GM12874 (cell line): ENCODE results near the gene LPCAT4.

Source experiments
- TF ChIP-seq, protein P1 (sequence below): IDR thresholded peaks from 2 replicates; pipeline ENCODE4 v1.5.1; 2011; ENCODE audit warnings: low read depth, mild to moderate bottlenecking, control low read depth, low read length, moderate library complexity; ENCODE audit not compliant: insufficient read depth

The LPCAT4 gene

DNA sequence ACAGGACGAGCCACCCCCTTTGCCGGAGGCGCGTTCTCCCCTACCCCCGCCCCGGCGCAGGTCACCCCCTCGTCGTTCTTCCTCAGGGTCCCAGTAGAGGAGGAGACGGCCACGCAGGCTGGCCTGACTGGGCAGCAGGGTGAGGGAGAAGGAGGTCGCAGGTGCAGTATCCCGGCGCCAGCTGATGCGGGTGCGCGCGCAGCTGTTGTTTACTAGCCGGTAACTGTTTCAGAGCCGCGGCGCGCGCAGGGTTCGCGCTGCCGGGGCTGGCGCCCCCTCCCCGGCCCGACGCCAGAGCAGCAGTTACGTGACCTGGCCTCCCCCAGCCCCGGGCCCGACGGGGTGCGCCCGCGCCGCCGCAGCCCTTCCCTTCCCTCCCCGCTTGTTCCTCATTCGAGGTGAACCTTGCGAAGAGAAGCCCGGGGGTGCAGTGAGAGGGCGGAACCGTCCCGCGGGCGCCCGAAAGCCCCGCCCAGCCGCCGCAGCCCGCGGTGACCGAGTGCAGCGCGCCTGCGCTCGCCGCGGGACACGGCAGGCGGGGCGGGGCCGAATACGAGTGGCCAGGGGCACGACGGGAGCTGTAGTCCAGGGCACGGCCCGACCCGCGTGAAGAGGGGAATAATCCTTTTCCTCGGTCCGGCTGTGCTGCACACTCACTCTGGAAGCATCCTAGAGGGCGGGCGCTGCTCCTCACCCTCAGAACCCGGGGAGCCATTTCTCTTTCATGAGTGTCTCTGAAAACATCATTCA, 29.3 kb downstream of the LPCAT4 start, which contains the start of gene SLC12A6:
Gene SLC12A6 (minus strand): TSS at position 225 of the 750 bp plus-strand sequence. CDS start 1,101 bp downstream, outside the sequence.
- TF ChIP-seq, protein P1, sequence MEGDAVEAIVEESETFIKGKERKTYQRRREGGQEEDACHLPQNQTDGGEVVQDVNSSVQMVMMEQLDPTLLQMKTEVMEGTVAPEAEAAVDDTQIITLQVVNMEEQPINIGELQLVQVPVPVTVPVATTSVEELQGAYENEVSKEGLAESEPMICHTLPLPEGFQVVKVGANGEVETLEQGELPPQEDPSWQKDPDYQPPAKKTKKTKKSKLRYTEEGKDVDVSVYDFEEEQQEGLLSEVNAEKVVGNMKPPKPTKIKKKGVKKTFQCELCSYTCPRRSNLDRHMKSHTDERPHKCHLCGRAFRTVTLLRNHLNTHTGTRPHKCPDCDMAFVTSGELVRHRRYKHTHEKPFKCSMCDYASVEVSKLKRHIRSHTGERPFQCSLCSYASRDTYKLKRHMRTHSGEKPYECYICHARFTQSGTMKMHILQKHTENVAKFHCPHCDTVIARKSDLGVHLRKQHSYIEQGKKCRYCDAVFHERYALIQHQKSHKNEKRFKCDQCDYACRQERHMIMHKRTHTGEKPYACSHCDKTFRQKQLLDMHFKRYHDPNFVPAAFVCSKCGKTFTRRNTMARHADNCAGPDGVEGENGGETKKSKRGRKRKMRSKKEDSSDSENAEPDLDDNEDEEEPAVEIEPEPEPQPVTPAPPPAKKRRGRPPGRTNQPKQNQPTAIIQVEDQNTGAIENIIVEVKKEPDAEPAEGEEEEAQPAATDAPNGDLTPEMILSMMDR: no peak

DNA sequence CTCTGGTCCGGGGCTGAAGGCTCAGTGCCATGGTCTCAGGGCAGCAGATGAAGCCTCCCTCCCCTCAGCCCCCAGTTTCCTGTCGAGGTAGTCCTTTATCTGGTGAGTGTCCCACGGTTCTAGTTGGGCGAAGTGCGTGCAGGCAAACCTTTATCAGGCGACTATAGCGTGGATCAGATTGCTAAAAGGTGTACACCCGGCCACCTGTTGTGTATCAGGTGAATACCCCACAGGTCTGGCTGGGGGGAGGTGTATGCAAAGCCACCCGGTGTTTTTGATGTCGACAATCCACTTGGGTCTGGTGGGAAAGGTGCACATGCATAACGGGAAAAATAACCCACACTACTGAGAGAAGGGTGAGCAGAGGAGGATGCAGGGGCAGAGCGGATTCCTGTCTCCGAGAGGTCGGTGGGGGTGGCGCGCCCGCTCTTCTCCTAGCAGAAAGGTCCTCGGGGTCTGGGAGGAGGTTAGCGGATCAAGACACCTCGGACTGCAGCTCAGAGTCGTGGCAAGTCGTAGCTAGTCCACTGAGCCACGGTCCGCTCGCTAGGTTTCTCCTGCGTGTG, 29.9 kb downstream of the LPCAT4 start:
- TF ChIP-seq, protein P1: no peak

DNA sequence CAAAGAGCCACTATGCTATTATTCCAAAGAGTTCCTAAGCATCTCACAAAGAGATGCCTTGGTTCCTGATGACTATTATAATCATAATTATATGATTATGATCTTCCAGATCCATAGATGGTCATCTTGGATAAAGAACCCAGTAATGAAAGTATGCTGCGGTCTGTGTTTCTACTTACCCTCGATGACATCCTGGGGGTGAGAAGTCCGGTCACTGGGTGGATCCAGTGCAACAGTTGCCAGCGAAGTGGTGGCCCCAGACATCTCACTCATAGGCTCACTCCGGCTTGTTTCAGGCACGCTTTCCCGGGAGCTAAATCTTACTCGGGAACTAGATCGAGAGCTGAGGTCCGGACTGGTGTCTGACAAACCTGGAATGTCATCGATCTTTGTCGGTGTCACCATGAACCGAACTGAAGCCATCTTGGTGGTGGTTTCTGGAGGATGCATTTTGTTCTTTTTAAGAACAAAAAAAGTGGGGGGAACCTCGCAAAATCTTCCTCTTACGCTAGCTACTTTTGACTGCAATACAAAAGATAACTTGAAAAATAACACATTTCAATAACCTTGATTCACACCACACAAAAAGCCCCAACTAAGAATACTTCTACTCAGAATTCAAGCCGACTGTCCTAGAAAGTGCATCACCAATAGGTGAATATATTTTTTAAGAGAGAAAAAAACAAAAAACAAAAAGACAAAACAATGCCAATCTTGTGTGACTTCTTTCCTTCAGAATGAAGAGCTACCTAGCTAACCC, 30.6 kb downstream of the LPCAT4 start:
- TF ChIP-seq, protein P1: no peak

DNA sequence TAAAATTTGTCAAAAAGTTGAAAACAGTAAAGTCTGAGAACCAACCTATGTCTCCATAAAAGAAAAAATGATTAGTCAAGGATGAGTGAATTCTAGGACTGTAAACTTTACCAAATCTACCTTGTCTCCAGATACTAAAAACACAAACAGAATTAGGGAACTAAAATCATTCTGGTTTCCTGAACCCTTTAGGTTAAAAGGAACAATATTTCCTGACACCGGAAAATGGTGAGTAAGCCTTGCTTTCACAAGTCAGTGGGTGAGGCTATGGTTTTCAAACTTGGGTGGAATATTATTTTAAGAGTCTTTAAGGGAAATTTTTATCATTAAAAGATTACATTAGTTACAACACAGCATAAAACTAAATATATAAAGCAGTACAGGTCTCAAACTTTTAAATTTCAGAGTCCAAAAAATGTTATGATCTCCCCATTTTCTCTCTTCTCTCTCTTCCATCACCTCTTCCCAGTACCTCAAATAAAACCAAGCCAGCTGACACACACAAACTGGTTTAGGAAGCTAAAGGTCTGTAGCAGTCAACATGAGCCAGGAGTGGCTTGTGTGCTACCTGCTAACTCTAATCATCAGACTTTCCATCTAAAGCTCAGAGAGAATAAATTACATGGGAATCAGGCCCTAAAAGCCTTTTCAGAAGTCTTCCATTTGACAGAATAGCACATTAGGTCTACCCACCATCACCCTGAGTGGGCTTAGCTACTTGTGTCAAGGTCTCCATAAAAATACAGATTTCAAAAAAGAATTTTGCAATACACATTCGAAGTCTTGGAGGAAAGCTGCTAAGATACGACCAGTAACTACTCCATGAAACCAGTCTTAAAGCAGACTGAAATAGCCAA, 31.6 kb downstream of the LPCAT4 start:
- TF ChIP-seq, protein P1: no peak

DNA sequence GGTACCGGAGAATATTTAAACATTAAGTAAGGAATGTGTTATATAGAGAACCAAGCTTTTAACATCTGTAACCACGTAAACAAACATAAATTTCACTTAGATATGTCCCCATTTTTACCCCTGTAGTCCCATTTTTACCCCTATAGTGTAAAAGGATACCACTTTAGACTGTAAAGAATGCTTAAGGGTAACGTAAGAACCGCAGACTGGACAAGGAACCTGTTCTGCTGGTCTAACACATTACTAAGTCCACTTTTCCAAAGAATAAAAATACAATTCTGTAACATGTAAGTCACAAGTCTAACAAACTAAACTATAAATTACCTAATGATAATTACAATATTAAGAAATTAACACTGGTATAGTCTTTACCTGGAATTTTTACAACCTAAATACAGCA, 32.3 kb downstream of the LPCAT4 start:
- TF ChIP-seq, protein P1: no peak

DNA sequence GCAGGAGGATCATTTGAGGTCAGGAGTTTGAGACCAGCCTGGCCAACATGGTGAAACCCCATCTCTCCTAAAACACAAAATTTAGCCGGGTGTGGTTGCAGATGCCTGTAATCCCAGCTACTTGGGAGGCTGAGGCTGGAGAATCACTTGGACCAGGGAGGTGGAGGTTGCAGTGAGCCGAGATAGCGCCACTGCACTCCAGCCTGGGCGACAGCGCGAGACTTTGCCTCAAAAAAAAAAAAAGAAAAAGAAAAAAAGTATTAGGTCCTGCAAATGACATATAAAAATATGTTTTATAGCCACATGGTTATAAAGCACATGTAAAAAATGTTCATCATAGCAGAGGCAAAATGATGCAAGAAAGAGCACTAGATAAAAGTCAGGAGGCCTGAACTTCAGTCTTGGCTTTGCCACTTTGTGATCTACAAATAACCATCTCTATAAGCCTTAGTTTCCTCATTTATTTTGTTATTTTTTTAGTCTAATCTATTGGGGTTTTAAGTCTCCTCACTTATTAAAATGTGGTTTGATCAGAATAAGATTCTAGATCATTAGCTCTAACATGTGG, 34.4 kb downstream of the LPCAT4 start:
- TF ChIP-seq, protein P1: no peak

DNA sequence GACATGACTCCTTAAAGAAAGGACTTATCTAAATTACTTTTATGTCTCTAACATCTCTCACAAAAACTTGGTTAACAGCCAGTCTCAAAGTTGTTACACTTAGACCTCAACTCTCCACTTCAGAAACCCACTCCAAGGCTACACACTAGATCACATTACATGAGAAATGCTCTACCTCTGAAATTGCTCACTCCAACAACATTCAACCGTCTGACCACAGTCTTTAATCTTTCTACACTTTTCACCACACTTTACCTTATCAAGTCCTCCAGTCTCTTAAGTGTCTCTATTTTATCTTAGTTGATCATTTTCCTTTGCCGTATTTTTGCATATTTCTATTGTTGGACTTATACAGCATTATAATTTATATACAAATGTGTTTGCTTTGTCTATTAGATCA, 35.2 kb downstream of the LPCAT4 start:
- TF ChIP-seq, protein P1: no peak
